Stimulated activated CD4-positive, alpha-beta T cell treated with anti-CD3 and anti-CD28 coated beads, Interleukin-12 subunit alpha, Interleukin-12 subunit beta, amount 100 ng/mL, for 48 hours (primary cell): ENCODE data around the gene PTPRC.

Experiments
- DNase-seq, 3 donors: peaks; one replicate each; pipeline ENCODE4 v3.0.0-alpha.2; 2020; ENCODE audit warnings: low read depth in 2 of 3, low spot score in 1 of 3

PTPRC gene

DNA sequence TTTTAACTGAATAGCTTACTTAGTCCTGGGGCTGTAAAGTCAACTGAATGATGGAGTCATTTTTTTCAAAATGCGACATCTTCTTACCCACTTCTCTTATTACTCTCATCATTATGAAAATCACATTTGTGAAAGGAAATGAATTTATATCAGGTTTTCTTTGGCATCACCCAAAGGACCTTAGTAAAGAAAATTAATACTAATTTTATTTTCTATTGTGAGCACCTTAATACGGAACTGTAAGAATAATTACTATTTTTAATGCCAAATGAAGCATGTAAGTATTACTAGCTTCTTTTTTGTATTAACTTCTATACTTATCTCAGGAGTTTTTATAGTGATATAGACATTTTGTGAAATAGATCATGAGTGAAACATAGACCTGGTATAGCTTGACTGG, 30.9 kb downstream of the PTPRC start:
- no peak for DNase-seq

DNA sequence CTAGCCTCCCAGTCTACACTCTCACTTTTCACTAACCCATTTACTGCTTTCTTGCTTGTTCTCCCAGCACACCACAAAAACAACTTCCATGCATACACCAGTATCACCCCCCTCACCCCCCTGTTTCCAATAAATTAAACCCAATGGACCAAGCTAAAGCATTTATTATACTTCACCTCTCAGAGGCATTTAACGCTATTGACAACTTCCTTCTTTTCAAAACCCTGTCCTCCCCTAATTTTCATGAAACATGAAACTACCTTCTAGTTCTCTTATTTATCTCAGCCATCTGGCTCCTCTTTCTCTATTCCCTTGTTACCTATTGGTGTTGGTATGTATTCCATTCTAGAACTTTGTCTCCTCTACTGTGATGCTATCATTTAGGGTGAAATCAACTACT, 32.3 kb downstream of the PTPRC start:
- DNase-seq: no peak

DNA sequence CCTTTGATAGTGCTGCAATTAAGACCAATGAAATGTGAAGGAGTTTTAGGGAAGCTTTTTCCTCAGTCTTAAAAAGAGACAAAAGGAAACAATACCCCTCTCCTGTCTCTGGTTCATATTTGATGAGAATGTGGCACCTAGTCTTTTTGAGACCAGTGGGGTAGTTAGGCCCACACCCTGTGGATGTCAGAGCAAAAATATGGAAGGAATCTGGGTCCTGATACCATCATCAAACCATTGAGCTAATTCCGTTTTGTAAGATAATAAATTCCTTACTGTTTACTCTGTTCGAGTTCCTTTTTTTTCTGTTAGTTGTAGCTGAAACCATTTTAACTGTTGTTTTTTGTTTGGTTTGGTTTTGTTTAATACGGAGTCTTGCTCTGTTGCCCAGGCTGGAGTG, 33.3 kb downstream of the PTPRC start:
- no peak for DNase-seq

GRCh38 chr1:198674009-198674408, 35.2 kb downstream of the PTPRC start:
- DNase-seq: no peak

DNA sequence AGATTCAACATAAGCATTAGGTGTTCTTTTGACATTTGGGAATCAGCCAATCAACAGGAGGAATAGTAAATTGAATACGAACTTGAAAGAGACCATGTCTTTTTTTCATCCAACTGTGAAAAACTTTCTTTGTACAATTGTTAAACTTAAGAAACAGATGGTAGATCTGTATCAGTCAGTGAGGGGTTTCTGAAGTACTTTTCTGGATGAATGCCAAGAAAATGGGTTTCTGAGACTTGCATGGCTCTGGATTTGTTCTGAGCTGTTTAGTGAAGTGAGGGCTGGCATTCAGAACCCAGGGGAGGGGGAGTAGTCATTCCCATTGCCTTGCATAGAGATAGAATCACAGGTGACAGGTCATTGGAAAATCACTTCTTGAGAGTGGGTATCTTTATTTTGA, 37.4 kb downstream of the PTPRC start:
- no peak for DNase-seq

DNA sequence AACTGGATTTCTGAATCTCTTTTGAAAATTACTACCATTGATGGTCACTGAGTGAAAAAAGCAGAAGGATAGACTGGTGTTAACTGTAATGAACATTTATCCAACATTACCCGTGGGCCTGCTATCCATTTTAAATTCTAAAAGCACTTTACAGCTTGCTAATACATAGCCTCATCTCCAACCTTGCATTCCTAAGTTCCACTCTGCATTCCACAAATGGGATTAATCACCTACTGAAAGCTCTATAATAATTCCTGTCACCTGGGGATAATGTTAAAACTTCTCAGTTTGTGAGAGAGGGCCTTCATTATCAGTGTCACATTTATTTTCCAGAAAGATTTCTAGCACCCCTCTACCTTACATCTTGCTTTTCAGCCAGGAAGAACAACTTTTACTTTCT, 38.2 kb downstream of the PTPRC start:
- no peak for DNase-seq

DNA sequence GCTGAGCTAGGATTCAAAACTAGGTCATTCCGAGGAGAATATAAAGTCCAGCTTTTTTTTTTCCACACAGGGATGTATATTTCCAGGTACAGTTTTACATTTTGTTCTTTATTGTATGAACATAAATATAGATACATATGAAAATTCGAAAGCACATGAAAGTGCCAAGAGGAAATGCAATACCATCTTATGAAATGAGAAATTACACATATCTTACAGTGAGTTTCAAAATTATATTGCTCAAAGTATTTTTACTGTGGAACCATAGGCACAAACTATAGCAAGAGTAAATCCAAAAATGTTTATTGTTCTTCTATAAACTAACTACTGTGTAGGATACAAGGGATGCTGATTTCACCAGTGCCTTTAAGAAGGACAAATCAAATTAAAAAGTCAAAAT, 39.0 kb downstream of the PTPRC start:
- no peak for DNase-seq

- DNase-seq: no peak
These were observed 39.5 kb downstream of the PTPRC start for GRCh38 chr1:198678301-198678836.

- DNase-seq: no peak
These were observed 40.1 kb downstream of the PTPRC start for GRCh38 chr1:198678901-198679329.

GRCh38 chr1:198679535-198680173, 40.8 kb downstream of the PTPRC start:
- DNase-seq: no peak

- no peak for DNase-seq
These were observed 41.5 kb downstream of the PTPRC start for GRCh38 chr1:198680174-198680875.

- no peak for DNase-seq
These were observed 42.4 kb downstream of the PTPRC start for GRCh38 chr1:198681252-198681651.

DNA sequence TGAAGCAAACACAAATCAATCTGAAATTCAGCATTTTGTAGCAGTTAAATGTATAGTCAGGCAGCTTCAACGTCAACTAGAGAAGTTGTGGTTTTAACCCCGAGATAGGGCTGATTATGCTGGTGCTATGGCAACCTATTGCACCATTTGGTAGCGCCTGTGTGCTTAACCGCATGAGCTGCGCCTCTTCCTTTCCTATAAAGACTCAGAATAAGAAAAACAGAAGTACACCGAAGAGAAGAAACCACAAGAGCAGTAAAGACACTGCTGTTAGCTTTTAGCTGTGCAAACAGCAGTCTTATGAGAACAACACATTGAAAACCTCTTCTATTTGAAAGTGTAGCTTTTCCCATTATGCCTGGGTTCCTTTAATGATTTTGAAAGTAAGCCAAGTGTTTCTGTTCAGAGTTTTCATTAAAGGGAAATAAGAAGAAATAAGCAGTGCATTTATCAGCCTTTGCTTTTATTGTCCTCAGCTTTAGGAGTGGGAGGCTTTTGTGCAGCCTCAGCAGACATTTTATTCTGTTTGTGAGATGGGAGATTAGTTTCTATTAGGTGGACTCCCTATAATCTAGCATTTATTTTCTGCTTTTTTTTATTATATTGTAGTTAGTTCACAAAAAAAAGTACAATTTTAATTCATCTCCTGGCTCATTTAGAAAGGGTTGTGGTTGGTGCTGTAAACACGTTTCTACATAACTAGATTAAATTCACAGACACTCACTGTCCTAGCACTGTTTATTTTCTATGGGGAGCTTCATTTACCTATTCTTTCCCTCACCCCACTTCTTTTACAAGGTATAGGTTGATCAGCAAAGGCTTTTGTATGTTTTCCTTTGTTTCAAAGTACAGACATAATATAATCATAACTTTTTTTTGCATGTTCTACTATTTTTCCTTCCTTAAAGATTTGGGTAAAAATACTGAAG, 43.3 kb downstream of the PTPRC start:
- DNase-seq: peak; percentile 64 to 74 (median 68)

DNA sequence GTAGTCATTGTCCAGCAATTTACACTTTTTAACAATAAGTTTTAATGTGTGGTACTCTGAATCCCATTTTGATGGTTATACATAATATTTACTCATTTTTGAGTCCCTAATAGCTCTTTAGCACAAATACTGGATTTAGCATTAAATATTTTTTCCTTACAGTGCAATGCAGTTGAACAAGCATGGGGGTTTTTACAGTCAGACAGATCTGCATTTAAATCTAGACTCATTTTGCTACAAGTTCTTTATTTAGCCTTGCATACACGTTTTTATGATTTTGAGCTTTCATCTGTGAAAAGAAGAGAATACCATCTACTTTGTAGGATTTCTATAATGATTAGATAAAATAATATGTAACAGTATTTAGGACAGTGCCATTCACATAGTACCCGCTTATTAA, 44.0 kb downstream of the PTPRC start:
- no peak for DNase-seq

- no peak for DNase-seq
These were observed 44.6 kb downstream of the PTPRC start for GRCh38 chr1:198683449-198683848.

DNA sequence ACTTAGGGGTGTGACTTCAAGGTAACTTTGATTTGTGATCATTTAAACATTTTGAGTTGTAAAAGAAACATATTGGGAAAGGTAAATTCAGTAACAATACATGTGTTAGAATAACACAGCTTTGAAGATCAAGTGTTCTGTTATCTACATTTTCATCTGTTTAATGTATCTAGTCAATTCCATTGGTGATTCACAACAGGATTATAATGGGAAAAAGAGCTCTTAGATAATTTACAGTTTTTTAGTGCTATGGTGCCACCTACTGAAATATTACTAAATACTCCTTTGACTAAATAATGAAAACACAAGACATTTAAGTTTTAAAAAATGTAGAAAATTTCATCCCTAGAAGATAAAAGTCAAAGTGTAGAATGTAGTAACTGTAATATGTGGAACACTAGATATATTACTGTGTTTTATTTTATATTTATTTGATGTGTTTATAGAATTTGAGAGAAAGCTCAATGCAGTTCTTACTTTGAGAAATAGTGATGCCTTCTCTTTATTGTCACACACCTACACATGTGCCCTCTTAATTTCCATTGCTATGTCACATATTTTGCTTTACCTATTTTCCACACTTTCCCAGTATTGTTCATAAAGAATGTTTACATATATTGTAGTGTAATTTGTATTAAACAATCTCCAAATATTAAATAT, 47.4 kb downstream of the PTPRC start:
- no peak for DNase-seq

DNA sequence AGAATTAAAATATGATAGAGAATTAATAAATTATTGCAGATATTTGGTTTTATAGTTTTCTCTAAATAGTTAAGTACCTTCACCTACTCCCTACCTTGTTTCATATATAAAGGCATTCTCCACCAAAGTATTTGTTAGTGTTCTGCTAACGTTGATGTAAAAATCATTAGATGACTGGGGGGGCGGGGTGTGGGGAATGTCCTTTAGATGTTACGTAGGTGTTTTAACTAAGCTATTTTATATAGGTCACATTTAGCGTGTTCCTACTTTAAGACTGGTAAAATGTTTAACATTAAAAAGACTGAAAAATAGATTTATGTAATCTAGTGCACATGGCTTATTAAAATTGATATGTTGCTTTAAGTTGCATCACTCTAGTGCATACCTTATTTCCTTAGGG, 48.6 kb downstream of the PTPRC start:
- DNase-seq: no peak

- no peak for DNase-seq
These were observed 52.2 kb downstream of the PTPRC start for GRCh38 chr1:198691063-198691462.

GRCh38 chr1:198693321-198693720, 54.5 kb downstream of the PTPRC start:
- DNase-seq: no peak

- DNase-seq: no peak
These were observed 55.7 kb downstream of the PTPRC start for GRCh38 chr1:198694542-198694941.

GRCh38 chr1:198696211-198696610, 57.4 kb downstream of the PTPRC start:
- DNase-seq: no peak
